ENCODE measurements around the gene PTPRO. TPM values are rescaled to one million over a fixed set of nuclear protein-coding genes. Genes with fewer than 3 reads are reported as not detected.

The PTPRO gene
- total and polyA plus RNA-seq, 10 of the 15 experiments (the other 5 are each of a cell fraction or from before 2014, with no cell fraction given): 1.2 to 5.3 (median 3.5) TPM

DNA sequence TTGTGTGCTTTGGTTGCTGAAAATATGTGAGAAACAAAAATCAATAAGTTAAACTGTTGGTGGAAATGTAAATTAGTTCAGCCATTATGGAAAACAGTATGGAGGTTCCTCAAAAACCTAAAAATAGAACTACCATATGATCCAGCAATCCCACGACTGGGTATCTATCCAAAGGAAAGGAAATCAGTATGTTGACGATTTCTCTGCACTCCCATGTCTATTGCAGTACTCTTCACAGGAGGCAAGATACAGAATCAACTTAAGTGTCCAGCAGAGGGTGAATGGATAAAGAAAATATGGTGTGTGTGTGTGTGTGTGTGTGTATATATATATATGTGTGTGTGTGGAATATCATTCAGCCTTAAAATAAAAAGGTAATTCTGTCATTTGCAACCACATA is 159.5 kb downstream of the PTPRO start:
- WGBS (ENCODE audit: insufficient coverage, insufficient replicate concordance, low lambda C conversion rate, missing lambda C conversion rate): 6% methylated on average over 2 of the region's 2 CpGs
- RAD21 ChIA-PET (ENCODE audit: unreplicated experiment): no interaction called here

DNA sequence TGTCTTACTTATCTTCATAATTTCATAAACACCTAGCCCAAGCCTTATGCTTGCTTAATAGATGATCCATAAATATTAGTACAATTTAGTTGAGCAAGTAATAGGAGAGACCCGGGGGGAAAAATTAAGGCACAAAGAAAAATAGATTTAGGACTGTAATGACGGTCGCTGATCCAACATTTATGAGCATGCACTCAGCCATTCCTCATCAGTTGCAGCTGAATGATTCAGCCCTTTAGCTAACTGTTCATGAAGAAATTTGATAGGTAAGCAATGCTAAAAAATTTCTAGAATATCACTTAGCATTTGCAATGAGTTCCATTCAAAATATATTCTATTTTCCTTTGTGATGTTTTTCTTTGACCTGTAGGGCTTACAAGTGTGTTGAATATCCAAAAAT is 163.2 kb downstream of the PTPRO start:
- Histone ChIP-seq H4K20me1 (ENCODE audit: control insufficient read depth, insufficient read depth) (no peaks in the 10 kb centered on the region), H3K27me3 (replicated peaks in 1 of 2; ENCODE audit: control insufficient read depth in 2 of 2, insufficient read depth in 2 of 2, low read length in 1 of 2) (no peaks in the 10 kb centered on the region; a peak in 1 of 4 replicates), H3K9ac (ENCODE audit: control insufficient read depth, insufficient read depth, low read length) (no peak overlapping the region), H3K79me2 (ENCODE audit: control insufficient read depth, insufficient read depth, low read length) (no peaks in the 10 kb centered on the region), H3K4me1 (ENCODE audit: control insufficient read depth, insufficient read depth, low read length) (no peaks in the 10 kb centered on the region), H2AFZ (ENCODE audit: control insufficient read depth, low read depth, low read length) (no peak overlapping the region), H3K27ac (ENCODE audit: control insufficient read depth, insufficient read depth) (no peak overlapping the region), H3K4me2 (ENCODE audit: control insufficient read depth, insufficient read depth) (no peak overlapping the region), H3K36me3 (ENCODE audit: control insufficient read depth in 2 of 2, insufficient read depth in 2 of 2, low read length in 1 of 2) (no peaks in the 10 kb centered on the region), H3K9me3 (replicated peaks; ENCODE audit: control insufficient read depth, insufficient read depth, low read length) (no peaks in the 10 kb centered on the region), H3K4me3 (no peak overlapping the region)
- intact Hi-C loops (cut with micrococcal nuclease; ENCODE audit: unreplicated experiment) (no loop called here), in situ Hi-C loops (cut with MboI) (no loop called here)
- no TSS peak for BruUV-seq (replicated peaks)
- CTCF ChIA-PET: interaction anchor here (1.6 kb wide), 1 partner anchor 99 kb away, joined by 4 read pairs; no protein-coding TSS in a partner anchor
- TF ChIP-seq FOS (IDR thresholded peaks at IDR 0.05; ENCODE audit: borderline replicate concordance, extremely low read depth, insufficient read length) (no peak), MYB (IDR thresholded peaks at IDR 0.05; ENCODE audit: borderline replicate concordance, low read depth, low read length) (no peak), NR2C2 (IDR thresholded peaks at IDR 0.05; ENCODE audit: borderline replicate concordance, control insufficient read depth, insufficient read length, low read depth) (no peak), ATF7 (IDR thresholded peaks at IDR 0.05; ENCODE audit: low read depth) (no peak), BACH1 (IDR thresholded peaks at IDR 0.05; ENCODE audit: borderline replicate concordance) (no peak), SRF (IDR thresholded peaks at IDR 0.05; ENCODE audit: low read depth in 2 of 2, low read length in 2 of 2) (no peak), CHD2 (IDR thresholded peaks at IDR 0.05; ENCODE audit: borderline replicate concordance, low read depth, low read length) (no peak), TAF1 (IDR thresholded peaks at IDR 0.05; ENCODE audit: borderline replicate concordance, low read depth, low read length) (no peak)
- TF ChIP-seq, protein P1, sequence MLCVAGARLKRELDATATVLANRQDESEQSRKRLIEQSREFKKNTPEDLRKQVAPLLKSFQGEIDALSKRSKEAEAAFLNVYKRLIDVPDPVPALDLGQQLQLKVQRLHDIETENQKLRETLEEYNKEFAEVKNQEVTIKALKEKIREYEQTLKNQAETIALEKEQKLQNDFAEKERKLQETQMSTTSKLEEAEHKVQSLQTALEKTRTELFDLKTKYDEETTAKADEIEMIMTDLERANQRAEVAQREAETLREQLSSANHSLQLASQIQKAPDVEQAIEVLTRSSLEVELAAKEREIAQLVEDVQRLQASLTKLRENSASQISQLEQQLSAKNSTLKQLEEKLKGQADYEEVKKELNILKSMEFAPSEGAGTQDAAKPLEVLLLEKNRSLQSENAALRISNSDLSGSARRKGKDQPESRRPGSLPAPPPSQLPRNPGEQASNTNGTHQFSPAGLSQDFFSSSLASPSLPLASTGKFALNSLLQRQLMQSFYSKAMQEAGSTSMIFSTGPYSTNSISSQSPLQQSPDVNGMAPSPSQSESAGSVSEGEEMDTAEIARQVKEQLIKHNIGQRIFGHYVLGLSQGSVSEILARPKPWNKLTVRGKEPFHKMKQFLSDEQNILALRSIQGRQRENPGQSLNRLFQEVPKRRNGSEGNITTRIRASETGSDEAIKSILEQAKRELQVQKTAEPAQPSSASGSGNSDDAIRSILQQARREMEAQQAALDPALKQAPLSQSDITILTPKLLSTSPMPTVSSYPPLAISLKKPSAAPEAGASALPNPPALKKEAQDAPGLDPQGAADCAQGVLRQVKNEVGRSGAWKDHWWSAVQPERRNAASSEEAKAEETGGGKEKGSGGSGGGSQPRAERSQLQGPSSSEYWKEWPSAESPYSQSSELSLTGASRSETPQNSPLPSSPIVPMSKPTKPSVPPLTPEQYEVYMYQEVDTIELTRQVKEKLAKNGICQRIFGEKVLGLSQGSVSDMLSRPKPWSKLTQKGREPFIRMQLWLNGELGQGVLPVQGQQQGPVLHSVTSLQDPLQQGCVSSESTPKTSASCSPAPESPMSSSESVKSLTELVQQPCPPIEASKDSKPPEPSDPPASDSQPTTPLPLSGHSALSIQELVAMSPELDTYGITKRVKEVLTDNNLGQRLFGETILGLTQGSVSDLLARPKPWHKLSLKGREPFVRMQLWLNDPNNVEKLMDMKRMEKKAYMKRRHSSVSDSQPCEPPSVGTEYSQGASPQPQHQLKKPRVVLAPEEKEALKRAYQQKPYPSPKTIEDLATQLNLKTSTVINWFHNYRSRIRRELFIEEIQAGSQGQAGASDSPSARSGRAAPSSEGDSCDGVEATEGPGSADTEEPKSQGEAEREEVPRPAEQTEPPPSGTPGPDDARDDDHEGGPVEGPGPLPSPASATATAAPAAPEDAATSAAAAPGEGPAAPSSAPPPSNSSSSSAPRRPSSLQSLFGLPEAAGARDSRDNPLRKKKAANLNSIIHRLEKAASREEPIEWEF (IDR thresholded peaks at IDR 0.05; ENCODE audit: insufficient replicate concordance, low read depth, low read length): no peak
- WGBS (ENCODE audit: insufficient coverage, insufficient replicate concordance, low lambda C conversion rate, missing lambda C conversion rate): 73% methylated on average over 3 of the region's 3 CpGs
- no peak for FAIRE-seq
- SMC1A ChIA-PET (ENCODE audit: uncharacterized antibody, unreplicated experiment): no interaction called here
- DNase-seq (ENCODE audit: low read depth, low spot score): no peak
- no peak for ATAC-seq
- RAD21 ChIA-PET (ENCODE audit: unreplicated experiment): no interaction called here
- POLR2A ChIA-PET: no interaction called here

More for the DNA sequence above, 159.5 kb downstream of the PTPRO start:
- Histone ChIP-seq H3K27ac (ENCODE audit: control insufficient read depth, insufficient read depth) (no peak overlapping the region), H3K9ac (ENCODE audit: control insufficient read depth, insufficient read depth, low read length) (no peak overlapping the region), H3K4me2 (ENCODE audit: control insufficient read depth, insufficient read depth) (no peak overlapping the region), H2AFZ (ENCODE audit: control insufficient read depth, low read depth, low read length) (no peak overlapping the region), H3K27me3 (replicated peaks in 1 of 2; ENCODE audit: control insufficient read depth in 2 of 2, insufficient read depth in 2 of 2, low read length in 1 of 2) (no peaks in the 10 kb centered on the region; a peak in 1 of 4 replicates), H3K4me3 (no peak overlapping the region), H3K79me2 (ENCODE audit: control insufficient read depth, insufficient read depth, low read length) (no peaks in the 10 kb centered on the region), H3K9me3 (replicated peaks; ENCODE audit: control insufficient read depth, insufficient read depth, low read length) (no peaks in the 10 kb centered on the region), H3K36me3 (ENCODE audit: control insufficient read depth in 2 of 2, insufficient read depth in 2 of 2, low read length in 1 of 2) (no peaks in the 10 kb centered on the region), H3K4me1 (ENCODE audit: control insufficient read depth, insufficient read depth, low read length) (no peaks in the 10 kb centered on the region), H4K20me1 (ENCODE audit: control insufficient read depth, insufficient read depth) (no peaks in the 10 kb centered on the region)
- FAIRE-seq (no peak), ATAC-seq (no peak), DNase-seq (ENCODE audit: low read depth, low spot score) (no peak)
- intact Hi-C loops (cut with micrococcal nuclease; ENCODE audit: unreplicated experiment) (no loop called here), in situ Hi-C loops (cut with MboI) (no loop called here)
- BruUV-seq (replicated peaks): no TSS peak
- SMC1A ChIA-PET (ENCODE audit: uncharacterized antibody, unreplicated experiment): no interaction called here
- TF ChIP-seq IKZF2 (IDR thresholded peaks at IDR 0.05) (no peak), RELA (IDR thresholded peaks at IDR 0.05; ENCODE audit: borderline replicate concordance, partially characterized antibody) (no peak), MXI1 (IDR thresholded peaks at IDR 0.05; ENCODE audit: low read depth, low read length) (no peak), EED (IDR thresholded peaks at IDR 0.05; ENCODE audit: low read depth) (no peak)
- POLR2A ChIA-PET: no interaction called here
- CTCF ChIA-PET: no interaction called here

Measured in GM12878 (cell line).